HG02840 (cell line): ENCODE data around the gene KCNJ15.

ENCODE experiments used
- ATAC-seq: cut with Tn5 transposase; IDR thresholded peaks from one replicate; pipeline ENCODE4 v1.9.1; 2021; ENCODE audit warnings: mild to moderate bottlenecking, moderate library complexity, moderate number of reproducible peaks; ENCODE audit not compliant: unreplicated experiment, low FRiP score

The KCNJ15 gene

DNA sequence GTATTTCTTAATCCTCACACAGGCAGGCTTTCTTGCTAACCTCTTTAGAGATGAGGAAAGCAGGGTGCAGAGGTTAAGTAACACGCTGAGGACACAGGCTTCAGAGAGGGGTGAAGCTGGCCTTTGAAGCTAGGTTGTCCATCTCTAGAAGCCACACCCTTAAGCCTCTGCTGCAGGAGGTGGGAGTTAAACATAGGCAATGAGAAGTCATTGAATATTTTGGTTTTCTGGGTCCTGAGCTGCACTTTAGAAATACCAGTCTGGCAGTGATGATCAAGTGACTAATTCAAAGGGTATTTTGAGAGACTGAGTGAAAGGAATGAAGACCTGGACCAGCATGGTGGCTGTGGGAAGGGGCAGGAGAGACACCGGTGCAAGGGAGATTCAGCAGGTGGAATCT lies 9.9 kb downstream of the KCNJ15 start:
- no peak for ATAC-seq

DNA sequence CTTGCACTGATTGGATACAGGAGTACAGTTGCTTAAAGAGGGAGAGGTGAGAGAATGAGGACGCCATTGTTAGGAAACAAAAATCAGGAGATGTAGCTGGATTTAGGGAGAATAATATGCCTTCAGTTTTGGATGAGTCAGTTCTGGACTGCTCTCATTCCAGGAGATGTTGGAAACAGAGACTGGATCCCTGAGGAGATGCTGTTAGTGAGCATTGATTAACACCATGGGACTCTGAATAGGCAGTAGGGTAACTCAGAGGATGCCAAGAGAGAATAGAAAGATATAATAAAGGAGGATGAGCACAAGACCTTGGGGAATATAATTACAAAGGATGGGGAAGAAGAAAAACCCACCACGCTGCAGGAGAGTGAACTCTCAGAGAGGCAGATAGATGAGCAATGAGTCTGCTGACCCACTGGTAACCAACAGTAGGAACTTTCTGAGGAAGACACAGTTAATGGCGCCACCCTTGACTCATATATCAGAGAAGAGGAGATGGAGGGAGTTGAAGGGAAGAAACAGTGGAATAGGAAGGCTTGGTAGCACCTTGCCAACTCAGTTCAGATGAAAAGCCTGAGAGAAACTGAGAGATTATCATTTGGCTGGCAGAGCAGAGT lies 10.5 kb downstream of the KCNJ15 start:
- ATAC-seq: no peak

DNA sequence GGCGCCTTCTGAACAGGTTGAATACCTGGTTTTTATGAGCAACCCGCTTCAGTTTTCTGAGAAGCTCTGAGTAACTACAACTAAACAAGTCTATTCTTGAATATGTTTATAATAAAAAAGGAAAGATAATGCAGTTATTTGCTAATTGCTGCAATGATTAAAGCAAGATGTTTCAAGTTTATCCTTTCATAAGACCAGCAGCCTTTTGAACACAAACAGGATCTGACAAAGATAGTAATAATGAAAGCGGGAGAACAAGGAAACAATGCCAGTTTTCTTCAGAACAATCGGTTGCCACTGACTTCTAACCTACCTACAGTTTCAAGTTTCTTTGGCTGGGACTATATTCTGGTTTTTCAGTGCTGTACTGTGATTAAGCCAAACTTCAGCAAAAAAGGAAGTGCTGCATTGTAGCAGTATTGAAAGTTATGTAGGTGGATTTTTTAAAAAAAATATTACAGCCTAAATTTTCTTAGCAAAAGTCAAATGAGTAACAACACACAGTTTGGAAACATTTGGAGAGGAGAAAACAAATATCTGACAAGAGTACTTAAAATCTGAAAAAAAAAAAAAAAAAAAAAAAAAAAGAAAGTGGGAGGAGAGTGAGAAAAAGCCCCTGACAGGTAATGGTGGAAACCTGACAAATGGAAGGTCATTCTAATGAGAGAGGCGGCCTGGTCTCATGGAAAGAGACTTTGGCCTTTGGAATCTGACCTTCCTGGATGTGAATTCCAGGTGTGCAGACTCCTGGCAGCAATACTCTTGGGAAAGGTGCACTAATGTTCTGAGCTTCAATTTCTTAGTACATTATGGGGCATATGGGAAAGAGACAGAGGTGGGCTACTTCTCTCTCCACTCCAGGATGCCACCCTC lies 11.4 kb downstream of the KCNJ15 start:
- ATAC-seq: no peak

DNA sequence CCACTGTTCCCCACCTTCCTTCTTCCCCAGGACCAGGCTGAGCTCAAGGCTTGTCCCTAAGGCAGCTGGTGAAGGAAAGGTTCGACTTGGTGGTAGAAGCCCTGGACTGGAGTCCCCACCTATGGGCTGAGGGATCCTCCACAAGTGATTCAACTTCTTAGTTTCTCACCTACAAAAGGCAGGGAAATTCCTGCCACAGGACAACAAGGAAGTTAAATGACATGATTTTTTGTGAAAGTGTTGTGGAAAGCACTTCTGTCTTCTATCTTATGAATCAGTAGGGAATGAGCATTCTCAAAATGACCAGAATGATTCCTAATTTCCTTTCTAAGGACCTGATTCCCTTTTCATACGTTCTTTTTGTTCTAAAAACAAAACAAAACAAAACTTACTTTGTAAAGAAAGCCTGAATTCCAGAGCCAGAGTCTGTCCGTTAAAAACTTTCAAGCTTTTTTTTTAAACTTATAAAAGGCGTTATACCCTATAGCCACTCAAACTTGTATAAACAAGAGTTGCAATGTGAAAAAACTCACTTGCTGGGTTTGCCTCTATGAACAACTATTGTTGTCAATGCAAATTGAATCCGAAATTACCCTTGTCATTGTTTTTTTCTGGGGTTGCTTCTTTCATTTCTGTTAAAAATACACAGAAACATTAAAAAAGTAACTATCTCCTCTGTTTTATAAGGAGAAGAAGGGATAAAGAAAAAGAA lies 12.2 kb downstream of the KCNJ15 start:
- peak; percentile 27 for ATAC-seq

DNA sequence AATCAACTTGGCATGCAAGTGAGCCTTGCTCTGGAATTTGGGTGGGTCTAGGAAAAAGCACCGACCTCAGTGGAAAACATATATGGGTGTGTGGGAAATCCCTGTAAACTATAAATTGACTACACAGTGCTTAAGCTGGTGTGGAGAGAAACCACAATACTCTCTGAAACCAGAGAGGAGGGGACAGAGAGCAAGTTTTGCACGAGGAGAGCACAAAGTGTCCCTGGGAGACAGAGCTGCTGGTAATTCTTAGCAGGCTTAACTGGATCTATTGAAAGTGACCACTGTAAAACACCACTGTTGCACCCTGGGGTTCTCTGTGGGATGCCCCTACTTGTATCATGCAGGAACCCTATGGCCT lies 12.8 kb downstream of the KCNJ15 start:
- ATAC-seq: peak; percentile 73

DNA sequence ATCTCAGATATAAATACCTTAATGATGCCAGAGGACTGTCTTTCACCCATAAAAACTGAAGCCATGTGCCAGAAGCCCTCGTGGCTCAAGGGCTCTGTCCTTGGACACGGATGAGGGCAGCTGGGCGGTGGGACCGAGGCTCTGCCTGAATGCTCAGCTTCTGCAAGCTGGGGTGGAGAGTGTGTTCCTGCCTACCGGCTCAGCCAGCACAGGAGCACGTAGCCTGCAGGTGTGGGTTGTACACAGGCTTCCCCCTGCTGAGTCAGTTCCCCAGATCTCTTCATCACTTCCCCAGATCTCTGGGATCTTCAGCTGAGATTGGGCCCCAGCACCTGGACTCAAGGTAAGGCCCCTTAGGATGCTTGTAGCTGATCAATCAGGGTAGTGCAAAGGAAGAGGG lies 15.4 kb downstream of the KCNJ15 start:
- no peak for ATAC-seq

DNA sequence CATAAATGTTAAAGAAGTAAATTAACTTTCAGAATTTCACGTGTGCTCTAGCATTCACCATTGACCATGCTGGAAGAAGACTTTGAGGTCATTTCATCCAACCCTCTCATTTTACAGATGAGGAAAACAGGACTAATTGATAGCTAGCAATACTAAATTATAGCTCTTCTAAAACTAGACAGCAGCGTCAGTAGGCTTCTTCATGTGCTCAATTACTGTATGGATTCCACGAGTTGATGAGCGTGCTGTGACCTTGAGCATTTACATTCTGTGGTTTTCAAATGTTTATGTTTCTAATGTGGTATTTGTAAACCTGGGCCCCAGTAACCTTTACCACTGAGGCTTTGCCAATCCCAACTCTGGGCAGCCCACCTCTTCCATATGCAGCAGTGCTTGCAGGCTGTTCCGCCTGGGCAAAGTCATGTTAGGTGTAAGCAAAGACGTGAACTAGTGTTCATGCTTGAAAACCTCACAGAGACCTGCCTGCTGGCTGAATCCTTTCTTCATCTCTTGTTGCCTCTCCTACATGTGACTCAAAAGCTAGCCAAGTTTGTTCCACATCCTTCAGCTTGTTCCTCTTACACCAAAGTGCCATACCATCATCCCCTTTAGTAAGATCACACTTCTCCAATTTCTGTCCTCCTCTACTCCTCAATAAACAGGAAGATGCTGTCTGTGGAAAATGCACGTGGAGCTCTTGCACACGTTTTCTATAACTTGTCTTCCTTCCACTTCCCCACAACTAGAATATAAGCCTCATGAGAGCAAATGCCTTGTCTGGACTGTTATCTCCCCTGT lies 17.2 kb downstream of the KCNJ15 start:
- no peak for ATAC-seq

DNA sequence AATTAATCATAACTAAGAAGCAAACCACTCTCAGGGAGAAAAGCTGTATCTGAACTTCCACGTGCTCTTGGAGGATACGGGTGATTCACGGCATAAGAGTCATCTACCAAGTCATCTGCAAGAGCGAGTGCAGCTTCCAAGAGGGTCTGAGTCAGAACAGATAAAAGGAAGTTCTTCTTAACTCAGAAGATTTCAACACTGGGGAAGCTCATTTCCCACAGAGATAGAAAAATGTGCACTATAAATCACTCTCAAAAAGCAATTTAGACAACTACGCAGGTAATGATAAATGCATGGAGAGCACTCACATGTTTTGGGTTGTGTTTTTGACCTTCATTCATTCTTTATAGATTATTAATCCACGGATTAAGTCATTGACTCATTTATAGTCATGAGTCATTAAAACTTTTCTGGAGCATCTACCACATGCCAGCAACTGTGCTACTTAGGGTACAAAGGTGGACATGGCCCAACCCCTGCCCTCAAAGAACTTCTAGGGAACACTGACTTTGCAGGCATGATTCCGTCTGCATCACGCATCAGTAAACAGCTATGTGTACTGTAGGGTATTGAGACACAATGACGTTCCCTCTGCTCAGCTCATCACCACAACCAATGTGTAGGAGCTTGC lies 20.8 kb downstream of the KCNJ15 start:
- ATAC-seq: no peak

DNA sequence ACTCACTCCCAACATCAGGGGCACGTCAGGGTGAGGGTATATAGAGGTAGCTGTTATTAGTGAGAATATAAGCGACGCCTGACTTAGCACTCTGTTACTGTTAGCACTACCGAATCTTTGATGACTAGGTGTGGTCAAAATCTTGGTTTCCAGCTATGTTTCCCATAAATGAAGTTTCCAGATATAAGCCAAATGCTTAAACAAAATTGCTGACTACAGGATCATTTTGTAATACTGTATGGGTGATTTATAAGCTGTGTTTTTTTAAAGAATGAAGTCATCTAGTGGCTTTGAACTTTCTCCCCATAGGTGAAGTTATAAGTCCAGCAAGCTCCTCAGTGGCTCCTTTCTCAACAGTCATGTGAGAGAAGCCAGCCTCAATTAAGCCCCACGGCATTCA lies 23.7 kb downstream of the KCNJ15 start:
- ATAC-seq: no peak

DNA sequence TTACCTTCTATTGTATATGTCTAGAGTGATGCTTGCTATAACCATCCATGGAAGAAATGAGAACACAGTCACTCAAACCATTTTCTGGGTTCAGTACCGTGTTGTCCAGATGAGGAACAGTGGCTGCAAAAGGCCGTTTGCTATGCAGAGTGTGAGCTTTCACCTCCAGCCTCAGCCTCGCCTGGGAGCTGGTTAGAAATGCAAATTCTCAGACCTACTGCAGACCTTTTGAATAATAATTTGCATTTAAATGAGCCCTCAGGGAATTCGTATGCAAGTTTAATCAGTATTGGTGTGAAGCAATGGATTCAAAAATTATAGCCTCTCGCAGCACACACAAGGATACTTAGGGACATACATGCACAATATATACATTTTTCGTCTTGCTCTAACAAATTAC lies 24.1 kb downstream of the KCNJ15 start:
- ATAC-seq: no peak

DNA sequence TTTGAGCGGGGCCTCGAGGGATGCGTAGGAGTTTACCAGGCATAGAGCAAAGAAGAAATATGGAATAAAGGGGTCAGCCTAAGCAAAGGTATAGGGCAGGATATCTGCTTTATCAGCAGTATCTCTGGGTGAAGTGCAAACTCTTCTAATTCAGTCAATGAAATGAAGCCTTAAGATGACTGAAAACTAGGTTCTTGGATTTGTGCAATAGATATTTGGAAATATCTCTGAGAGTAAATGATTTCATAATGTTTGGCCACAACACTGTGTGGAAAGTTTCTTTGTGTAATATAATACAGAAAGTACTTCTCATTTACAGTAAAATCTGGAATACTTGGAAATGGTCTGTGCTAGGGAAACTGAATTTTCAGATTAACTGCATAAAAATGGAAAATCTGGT lies 26.1 kb downstream of the KCNJ15 start:
- ATAC-seq: no peak

DNA sequence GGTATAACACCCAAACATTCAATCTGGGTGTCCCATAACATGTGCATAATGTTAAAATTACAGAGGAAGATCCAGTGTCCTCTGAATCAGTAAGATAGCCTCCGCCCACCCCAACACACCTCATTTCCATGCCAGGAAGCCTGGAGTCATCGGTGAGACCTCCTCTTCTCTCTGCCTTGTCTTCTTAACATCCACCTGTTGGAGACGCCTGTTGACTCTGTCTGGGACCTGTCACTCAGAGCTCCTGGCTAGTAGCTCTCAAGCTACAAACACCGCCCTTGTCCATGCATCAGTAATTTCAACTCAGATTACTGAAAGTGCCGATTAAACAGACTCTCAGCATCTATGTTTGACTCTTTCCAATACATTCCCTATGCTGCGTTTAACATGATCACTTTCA lies 27.4 kb downstream of the KCNJ15 start:
- no peak for ATAC-seq

DNA sequence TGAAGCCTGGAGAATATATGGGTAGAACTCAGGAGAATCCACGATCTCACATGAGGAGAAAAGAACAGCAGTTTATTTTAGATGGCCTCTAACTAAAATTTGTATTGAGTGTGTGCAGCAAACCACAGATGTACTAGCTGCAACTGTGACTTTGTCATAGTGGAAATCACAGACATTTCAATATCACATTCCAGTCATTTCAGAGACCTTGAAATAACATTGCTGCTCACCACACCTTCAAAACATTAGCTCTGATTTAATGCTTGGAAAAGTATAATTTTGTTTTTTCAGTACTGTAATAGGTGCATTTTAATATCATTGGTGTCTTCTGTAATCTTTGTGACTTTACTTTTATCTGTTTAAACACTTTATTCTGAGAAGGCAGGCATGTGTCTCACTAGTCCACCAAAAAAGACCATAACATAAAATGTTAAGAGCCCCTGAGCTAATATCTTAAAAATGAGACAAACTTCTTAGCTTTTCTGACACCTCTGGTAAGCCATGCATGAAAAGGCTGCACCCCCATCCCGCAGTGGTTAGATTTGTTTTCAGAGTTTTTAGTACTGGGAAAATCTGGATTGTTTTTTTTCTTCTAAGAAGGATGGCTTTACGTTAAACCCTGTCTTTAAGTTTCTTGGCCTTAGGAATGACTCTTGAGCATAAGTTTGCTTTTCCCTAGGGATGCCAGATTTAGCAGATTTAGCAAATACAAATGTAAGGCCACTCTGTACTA lies 30.1 kb downstream of the KCNJ15 start:
- no peak for ATAC-seq

DNA sequence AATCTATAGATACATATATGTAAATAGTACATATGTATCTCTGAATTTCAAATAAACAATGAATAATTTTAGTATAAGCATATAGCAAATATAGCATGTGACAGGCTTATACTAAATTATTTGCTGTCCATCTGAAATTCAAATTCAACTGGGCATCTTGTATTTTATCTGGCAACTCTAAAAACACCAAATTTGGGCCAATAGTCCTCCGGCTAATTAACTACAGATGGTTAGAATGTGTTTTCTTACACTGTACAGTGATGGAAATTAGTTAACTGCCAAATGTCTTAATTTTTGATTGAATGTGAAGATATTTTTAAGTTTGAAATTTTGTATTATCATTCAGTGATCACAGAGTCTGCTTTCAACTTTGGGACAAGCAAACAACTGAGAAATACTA lies 30.7 kb downstream of the KCNJ15 start:
- no peak for ATAC-seq

DNA sequence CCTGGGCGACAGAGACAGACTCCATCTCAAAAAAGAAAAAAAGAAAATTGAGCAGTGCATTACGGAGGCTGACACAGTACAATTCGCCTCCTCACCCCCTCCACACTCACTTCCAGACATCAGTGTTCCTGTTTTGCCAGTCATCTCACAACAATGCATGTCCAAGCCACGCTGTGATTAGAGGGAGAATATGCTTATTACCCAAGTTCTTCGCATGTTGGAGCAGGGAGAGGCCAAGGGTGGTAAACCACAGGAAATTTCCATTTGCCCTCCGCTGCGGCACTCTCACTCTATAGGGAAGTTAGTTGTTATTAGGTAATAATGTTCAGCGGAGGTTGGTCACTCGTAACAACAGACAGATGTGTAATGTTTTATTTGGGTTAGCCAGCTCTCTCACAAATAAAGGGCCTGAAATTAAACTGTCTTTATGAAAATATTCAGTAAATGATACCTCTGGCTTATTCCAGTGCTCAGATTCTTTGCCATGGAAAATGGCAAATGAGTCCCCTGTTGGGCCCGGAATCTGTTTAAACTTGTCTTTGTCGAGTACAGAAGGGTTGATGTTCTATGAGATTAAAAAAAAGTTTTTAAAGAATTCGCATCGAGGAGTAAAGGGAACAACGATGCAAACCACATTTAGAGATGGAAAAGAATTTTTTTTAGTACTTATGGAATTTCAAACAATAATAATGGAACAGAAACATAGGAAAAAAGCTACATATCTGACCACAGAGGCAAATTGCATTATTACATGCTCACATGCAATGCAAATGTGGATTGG lies 33.1 kb downstream of the KCNJ15 start:
- no peak for ATAC-seq

DNA sequence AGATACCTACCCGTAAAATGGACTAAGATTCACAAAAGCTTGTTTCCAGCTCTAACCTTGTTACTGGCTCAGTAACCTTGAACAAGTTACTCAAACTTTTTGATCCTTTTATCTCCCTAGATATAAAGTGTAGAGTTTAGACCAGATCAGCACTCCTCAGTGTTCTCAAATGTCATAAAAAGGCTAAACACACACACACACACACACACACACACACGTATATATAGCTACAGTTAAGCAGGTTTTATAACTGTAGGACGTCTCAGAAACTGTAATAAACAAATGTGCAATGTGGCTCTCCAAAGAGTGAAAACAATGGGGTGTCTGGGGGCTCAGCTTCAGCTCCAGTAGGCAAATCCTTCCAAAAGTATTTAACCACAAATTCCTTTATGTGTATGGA lies 34.0 kb downstream of the KCNJ15 start:
- ATAC-seq: no peak

DNA sequence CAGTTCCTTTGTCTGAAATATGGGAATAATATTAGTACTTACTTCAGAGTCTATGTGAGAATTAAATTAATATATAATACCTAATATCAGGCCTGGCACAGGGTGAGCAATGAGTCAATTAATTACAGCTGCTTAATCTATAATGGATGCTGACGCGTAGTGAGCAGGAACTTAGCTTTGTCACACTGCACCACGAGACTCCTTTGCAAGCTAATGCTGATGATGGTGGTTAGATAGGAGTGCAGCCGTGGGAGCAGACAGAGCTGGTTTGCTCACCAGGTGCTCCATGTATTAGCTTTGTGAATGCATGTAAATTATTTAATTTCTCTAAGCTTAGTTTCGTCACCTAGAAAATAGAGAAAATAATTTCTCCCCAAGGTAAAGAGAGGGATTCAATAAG lies 35.1 kb downstream of the KCNJ15 start:
- no peak for ATAC-seq

DNA sequence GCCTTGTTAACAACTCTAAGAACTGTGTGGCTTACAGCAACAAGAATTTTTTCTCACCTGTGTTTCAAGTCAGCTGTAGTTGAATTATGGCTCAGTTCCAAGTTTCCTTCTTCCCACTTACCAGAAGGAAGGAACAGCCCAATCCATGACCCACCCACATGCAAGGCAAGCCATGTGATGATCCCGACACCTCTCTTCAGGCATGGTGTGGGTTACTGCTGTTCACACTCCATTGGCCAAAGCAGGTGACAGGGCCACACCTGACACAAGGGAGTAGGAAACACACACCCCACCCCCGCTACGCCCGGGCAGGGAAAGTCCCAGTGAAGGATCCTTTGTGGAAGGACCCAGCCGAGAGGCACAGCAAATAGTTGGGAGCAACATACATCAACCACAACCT lies 36.3 kb downstream of the KCNJ15 start:
- no peak for ATAC-seq

DNA sequence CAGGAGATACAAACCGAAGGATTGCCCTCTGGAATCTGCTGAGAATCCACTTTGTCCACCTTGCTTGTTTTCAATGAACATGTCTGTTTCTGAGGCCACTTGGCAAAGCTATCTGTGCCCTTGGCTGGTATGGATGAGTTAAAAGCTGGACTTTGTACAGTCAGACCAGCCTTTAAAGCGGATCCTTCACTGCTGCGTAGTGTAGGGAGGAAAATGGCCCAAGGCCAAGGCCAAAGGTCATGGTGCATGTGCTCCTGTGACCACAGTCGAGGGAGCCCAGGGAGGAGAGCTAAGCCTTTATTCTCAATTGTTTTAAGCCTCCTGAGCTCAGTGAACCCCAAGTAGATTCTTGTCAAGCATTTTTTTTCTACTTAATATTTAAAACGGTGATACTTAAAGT lies 37.0 kb downstream of the KCNJ15 start:
- ATAC-seq: no peak
